AG04450 (cell line): ENCODE measurements around the gene RILP. TPM values are rescaled to one million over a fixed set of nuclear protein-coding genes. Genes with fewer than 3 reads are reported as not detected.

Experiments
- CTCF ChIA-PET: fragments of 300-600, 350-600 bp; formaldehyde crosslinking; extraction: SDS; loops from one replicate; lab custom pipeline; 2022; ENCODE audit warnings: antibody characterized with exemption, inconsistent platforms; lab: Charles Lee
- POLR2A ChIA-PET: fragments of 350-600 bp; formaldehyde crosslinking; extraction: SDS; loops from one replicate; lab custom pipeline; 2021; ENCODE audit warnings: antibody characterized with exemption, inconsistent platforms; lab: Yijun Ruan, JAX
- DNase-seq: peaks from one replicate; pipeline ENCODE4 v3.0.0-alpha.2; 2011; ENCODE audit warnings: low read depth, low spot score
- H3K27ac ChIP-seq: one replicate; pipeline ENCODE4 v1.5.1; 2012; ENCODE audit warnings: low read depth, low read length, control low read depth
- H3K27me3 ChIP-seq: one replicate; pipeline ENCODE4 v1.6.0; 2012; ENCODE audit warnings: low read length; ENCODE audit not compliant: control insufficient read depth, insufficient read depth
- H3K4me3 ChIP-seq: 2 replicates; pipeline ENCODE4 v1.5.1; 2011; ENCODE audit warnings: mild to moderate bottlenecking, low read depth, low read length, control low read depth
- H3K9me3 ChIP-seq: 2 replicates; pipeline ENCODE4 v1.5.1; 2012; ENCODE audit warnings: low read length; ENCODE audit not compliant: control insufficient read depth, insufficient read depth
- CTCF ChIP-seq: IDR thresholded peaks from 2 replicates; pipeline ENCODE4 v1.5.1; 2011; ENCODE audit warnings: low read depth, low read length, control low read depth, inconsistent platforms
- polyA plus RNA-seq: library from polyadenylated mRNA; depleted of rRNA; stranded (reverse); fragments of >200 nt; gene quantifications from 2 replicates; pipeline ENCODE4 v1.2.3, GENCODE V29; 2011

Gene RILP
- polyA plus RNA-seq, 1 experiment, result 5.8 TPM

GRCh38 chr17:1611715-1612114, 38.0 kb downstream of the RILP start:
- CTCF ChIA-PET, result no interaction called here
- POLR2A ChIA-PET, result no interaction called here

GRCh38 chr17:1608676-1609075, 41.0 kb downstream of the RILP start:
- CTCF ChIA-PET, result interaction anchor here (0.5 to 1.0 kb wide), 3 partner anchors 22 to 60 kb away, joined by 4 to 5 read pairs (median 5); no protein-coding TSS in a partner anchor
- no peak for DNase-seq
- Histone ChIP-seq H3K27me3 (no peaks in the 10 kb centered on the region), H3K4me3 (no peak overlapping the region), H3K27ac (no peak overlapping the region), H3K9me3 (no peaks in the 10 kb centered on the region; the same call in 1 of the 2 replicates)
- no peak for TF ChIP-seq CTCF
- POLR2A ChIA-PET, result no interaction called here

More at GRCh38 chr17:1611715-1612114, 38.0 kb downstream of the RILP start:
- Histone ChIP-seq H3K27ac (no peak overlapping the region), H3K9me3 (no peaks in the 10 kb centered on the region; the same call in 1 of the 2 replicates), H3K4me3 (no peak overlapping the region), H3K27me3 (no peaks in the 10 kb centered on the region)
- TF ChIP-seq CTCF, result no peak
- DNase-seq, result no peak

GRCh38 chr17:1607971-1608320, 41.7 kb downstream of the RILP start:
- Histone ChIP-seq H3K27ac (no peak overlapping the region), H3K27me3 (no peaks in the 10 kb centered on the region), H3K4me3 (no peak overlapping the region), H3K9me3 (no peaks in the 10 kb centered on the region; the same call in 1 of the 2 replicates)
- ChIA-PET POLR2A (interaction anchor here (0.7 kb wide), 1 partner anchor 22 kb away, joined by 6 read pairs; no protein-coding TSS in a partner anchor), CTCF (interaction anchor here (0.7 to 1.2 kb wide), 2 partner anchors 34 to 826 kb away, joined by 3 to 4 read pairs; no protein-coding TSS in a partner anchor)
- no peak for TF ChIP-seq CTCF
- no peak for DNase-seq

- TF ChIP-seq CTCF, result no peak
- no peak overlapping the region for H3K4me3 ChIP-seq
Measured at GRCh38 chr17:1606352-1606985, 43.2 kb downstream of the RILP start.

GRCh38 chr17:1605681-1606351, 43.9 kb downstream of the RILP start:
- Histone ChIP-seq H3K4me3 (no peak overlapping the region), H3K9me3 (peaks cover 13% of the 10 kb centered on the region), H3K27ac (no peak overlapping the region), H3K27me3 (no peaks in the 10 kb centered on the region)
- no peak for TF ChIP-seq CTCF
- ChIA-PET CTCF (no interaction called here), POLR2A (no interaction called here)
- no peak for DNase-seq

More at GRCh38 chr17:1606352-1606985, 43.2 kb downstream of the RILP start:
- Histone ChIP-seq H3K27me3 (no peaks in the 10 kb centered on the region), H3K9me3 (peaks cover 8% of the 10 kb centered on the region), H3K27ac (no peak overlapping the region)
- CTCF ChIA-PET, result interaction anchor here (0.5 to 1.2 kb wide), 2 partner anchors 32 to 299 kb away, joined by 3 read pairs; no protein-coding TSS in a partner anchor
- DNase-seq, result no peak
- POLR2A ChIA-PET, result no interaction called here
